Lower leg skin (tissue), 3 donors: ENCODE measurements around the gene RAB11FIP3.

ENCODE experiments used
- POLR2A ChIP-seq, 2 donors: fragments of 450-650 bp; IDR thresholded peaks; one replicate each; pipeline ENCODE4 v1.6.1; 2016 to 2017; ENCODE audit warnings: antibody characterized with exemption in 2 of 2, mild to moderate bottlenecking in 1 of 2, moderate library complexity in 1 of 2
- TF ChIP-seq, protein P1 (sequence below), 3 donors: fragments of 450-650 bp; IDR thresholded peaks; one replicate each; pipeline ENCODE4 v1.5.1; 2016; ENCODE audit warnings: antibody characterized with exemption in 3 of 3, mild to moderate bottlenecking in 3 of 3, moderate library complexity in 2 of 3

DNA sequence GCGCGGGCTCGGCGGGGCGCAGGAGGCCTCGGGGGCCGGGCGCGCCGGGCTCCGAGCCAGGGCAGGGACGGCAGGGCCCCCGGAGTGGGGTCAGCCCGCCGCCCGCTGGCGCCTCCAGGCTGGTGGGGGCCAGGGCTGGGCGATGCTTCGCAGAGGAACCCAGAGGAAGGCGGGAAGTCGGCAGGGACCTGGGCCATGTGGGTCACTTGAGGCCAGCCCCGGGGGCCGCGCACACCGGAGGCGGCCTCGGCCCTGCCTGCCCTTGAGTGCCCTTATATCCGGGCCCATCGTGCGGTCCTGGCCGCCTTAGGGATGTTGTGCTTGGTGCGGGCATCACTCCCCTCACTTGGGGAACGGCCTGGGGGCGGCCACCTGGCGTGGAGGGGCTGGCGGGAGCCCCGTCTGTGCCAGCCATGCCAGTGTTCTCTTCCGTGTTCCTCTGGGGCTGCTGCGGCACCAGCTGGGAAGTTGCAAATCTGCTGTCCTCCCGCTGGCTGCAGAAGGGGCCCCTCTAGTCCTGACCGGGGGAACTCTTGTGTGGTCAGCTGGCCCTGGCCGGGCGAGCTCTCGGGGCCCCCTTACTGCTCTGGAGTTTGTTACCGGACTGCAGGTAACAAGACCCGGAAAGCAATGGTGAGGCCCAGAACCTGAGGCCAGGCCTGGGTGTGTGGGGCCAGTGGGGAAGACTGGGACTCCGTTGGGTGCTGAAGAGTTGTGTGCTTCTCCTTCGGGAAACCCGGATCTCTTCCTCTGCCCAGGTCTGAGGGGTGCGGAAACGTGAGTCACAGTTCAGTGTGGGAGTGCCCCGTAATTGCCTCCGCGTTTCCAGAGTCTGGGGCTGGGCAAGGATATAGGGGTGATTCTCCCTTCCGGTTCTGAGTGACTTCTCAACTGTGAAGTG lies 102.9 kb downstream of the RAB11FIP3 start:
- TF ChIP-seq, protein P1, sequence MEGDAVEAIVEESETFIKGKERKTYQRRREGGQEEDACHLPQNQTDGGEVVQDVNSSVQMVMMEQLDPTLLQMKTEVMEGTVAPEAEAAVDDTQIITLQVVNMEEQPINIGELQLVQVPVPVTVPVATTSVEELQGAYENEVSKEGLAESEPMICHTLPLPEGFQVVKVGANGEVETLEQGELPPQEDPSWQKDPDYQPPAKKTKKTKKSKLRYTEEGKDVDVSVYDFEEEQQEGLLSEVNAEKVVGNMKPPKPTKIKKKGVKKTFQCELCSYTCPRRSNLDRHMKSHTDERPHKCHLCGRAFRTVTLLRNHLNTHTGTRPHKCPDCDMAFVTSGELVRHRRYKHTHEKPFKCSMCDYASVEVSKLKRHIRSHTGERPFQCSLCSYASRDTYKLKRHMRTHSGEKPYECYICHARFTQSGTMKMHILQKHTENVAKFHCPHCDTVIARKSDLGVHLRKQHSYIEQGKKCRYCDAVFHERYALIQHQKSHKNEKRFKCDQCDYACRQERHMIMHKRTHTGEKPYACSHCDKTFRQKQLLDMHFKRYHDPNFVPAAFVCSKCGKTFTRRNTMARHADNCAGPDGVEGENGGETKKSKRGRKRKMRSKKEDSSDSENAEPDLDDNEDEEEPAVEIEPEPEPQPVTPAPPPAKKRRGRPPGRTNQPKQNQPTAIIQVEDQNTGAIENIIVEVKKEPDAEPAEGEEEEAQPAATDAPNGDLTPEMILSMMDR (IDR thresholded peaks at IDR 0.05), result no peak
- TF ChIP-seq POLR2A (IDR thresholded peaks at IDR 0.05), result no peak
